Activated T-cell treated with anti-CD3 and anti-CD28 coated beads, Interleukin-2, amount 50 U/mL, for 1 hour (primary cell): ENCODE measurements around the gene RHNO1.

Experiments used
- DNase-seq: peaks from one replicate; pipeline ENCODE4 v3.0.0-alpha.2; 2020

RHNO1 gene

GRCh38 chr12:2912216-2912575, 35.2 kb downstream of the RHNO1 start:
- no peak for DNase-seq

DNA sequence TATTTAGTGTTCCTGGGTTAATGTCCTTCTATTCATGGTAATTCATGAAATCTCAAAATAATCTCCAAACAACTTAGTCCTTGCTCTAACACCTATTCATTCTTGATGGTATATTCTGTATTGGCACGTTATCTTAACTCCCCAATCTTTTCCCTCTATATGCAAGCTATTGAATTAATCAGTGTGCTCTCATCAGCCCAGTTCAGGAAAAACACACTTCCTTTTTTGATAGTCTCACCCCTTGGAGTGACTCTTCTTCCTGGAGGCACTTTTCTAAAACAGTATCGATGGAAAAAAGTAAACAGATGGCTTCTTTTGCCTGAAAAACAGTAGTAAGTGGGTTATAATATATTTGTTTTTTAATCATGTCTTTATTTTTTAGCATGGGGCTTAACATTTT, 42.2 kb downstream of the RHNO1 start:
- no peak for DNase-seq

DNA sequence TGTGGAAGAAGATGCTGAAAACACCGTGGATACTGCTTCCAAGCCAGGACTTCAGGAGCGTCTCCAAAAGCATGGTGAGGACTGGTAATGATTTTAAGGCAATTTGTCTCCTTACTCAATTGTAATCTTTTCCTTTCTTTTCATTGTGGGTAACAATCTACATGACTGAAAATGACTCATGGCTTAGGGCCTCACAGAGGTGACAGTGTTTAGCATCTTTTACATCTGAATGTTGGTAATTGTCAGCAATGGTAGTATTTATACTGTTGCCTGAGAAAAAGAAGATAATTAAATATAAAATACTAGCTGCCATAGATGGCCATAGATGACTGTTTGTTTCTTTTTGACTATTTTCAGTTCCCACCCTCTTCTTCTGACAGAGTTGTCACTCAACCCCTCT, 45.3 kb downstream of the RHNO1 start:
- no peak for DNase-seq

GRCh38 chr12:2923057-2923456, 46.0 kb downstream of the RHNO1 start:
- DNase-seq: no peak

- DNase-seq: no peak
Observed at GRCh38 chr12:2924019-2924418, 47.0 kb downstream of the RHNO1 start.

DNA sequence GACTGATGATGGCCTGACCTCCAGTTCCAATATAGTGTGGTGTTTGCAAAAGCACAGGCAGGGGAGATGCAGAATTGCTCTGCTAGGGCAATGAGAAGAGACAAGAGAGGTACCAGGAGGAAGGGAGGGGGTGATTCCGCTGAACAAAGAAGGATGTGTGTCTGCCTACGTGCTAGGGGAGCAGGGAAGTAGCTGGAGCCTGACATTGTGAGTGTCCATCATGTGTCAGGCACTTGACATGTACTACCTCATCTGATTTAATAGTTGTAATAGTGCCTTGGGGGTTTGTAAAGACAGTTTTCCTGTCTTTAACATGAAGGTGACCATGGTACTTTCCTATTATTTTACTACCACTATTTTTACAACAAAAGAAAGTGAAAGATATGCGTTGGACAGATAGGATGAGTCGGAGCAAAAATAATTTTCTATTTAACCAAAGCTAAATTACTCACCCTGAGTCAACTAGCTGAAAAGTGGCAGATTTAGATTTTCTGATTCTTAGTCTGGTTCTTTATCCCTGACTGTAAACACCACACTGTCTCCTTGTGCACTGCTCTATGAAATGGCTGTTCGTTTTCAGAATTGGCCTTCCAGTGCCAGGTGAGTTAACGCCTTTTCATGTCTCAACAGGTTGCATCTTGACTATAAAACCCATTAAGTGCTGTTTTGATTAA, 48.4 kb downstream of the RHNO1 start:
- no peak for DNase-seq

DNA sequence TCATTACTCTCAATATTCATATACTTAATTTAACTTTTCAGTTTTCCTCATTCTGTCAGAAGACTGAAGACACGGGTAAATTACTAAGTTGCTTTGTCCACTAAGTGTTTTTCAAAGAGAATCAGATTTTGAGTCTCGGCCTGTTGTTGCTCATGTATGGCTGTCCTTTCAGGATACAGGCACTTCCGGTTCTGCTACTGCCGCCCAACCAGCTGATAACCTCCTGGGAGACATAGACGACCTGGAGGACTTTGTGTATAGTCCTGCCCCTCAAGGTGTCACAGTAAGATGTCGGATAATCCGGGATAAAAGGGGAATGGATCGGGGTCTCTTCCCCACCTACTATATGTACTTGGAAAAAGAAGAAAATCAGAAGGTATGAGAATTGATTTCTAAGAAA, 53.8 kb downstream of the RHNO1 start:
- DNase-seq: no peak

- no peak for DNase-seq
Observed at GRCh38 chr12:2933586-2933985, 56.6 kb downstream of the RHNO1 start.

DNA sequence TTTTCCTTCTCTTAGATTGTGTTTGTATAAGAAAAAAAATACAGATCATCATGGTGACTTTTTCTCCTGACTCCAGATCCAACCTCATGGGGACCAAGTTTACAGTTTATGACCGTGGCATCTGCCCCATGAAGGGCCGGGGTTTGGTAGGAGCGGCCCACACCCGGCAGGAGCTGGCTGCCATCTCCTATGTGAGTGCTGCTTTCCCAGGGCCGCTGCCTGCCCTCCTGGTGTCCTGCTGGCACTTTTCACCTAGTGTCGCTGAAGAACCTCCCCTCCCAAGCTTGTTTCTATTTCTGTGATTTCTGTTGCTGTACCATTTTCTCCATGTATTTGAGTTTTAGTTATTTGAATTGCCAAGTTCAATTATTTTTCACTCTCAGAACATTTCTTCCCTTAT, 57.3 kb downstream of the RHNO1 start:
- no peak for DNase-seq

DNA sequence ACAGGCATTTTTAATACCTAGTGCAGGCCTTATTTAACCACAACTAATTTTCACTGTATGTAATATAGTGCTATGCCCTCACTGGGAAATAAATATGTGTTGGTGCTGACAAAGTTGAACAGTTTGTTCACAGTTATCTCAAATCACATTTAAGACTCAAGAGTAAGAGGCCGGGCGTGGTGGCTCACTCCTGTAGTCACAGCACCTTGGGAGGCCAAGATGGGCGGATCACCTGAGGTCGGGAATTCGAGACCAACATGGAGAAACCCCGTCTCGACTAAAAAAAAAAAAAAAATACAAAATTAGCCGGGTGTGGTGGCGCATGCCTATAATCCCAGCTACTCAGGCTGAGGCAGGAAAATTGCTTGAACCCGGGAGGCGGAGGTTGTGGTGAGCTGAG, 59.3 kb downstream of the RHNO1 start:
- DNase-seq: no peak

GRCh38 chr12:2937500-2937899, 60.5 kb downstream of the RHNO1 start:
- DNase-seq: no peak
